ENCODE results near the gene STAT5A.
"Not testable (repeated sequence)": the region's sequence is repeated elsewhere in the genome, so short reads cannot be mapped to it uniquely, and the experiment has no call there.

GRCh38 chr17:42245183-42245582, 43.1 kb upstream of the STAT5A start:
- not testable (repeated sequence) for TF ChIP-seq CTCF, POLR2A (IDR thresholded peaks at IDR 0.05)
